K562 (cell line): Measurements from ENCODE around the gene BEST1. TPM values are rescaled to one million over a fixed set of nuclear protein-coding genes. Genes with fewer than 3 reads are reported as not detected.

Experiments
- CTBP1 ChIP-seq: fragments of 450-650 bp; IDR thresholded peaks from 2 replicates; pipeline ENCODE4 v1.6.1; 2016; ENCODE audit warnings: borderline replicate concordance
- DNMT1 ChIP-seq: fragments of 450-650 bp; IDR thresholded peaks from 2 replicates; pipeline ENCODE4 v1.6.1; 2016; ENCODE audit warnings: antibody characterized with exemption, mild to moderate bottlenecking
- MBD1 ChIP-seq: fragments of 250-450 bp; sonication (Bioruptor Pico); IDR thresholded peaks from 2 replicates; pipeline ENCODE4 v1.8.0; 2022; ENCODE audit warnings: inconsistent platforms
- MCM2 ChIP-seq: fragments of 450-650 bp; IDR thresholded peaks from 2 replicates; pipeline ENCODE4 v1.6.1; 2017; ENCODE audit warnings: low read depth, mild to moderate bottlenecking
- MYC ChIP-seq, 2 experiments: fragments of 250-450 bp in 1 of 2; sonication (Bioruptor Pico) in 1 of 2; IDR thresholded peaks; 2 replicates each; pipeline versions ENCODE4 v1.5.1 to v1.6.1; 2012 to 2021; ENCODE audit warnings: low read depth in 2 of 2, borderline replicate concordance in 1 of 2, improper control_type of control experiment in 1 of 2, low read length in 1 of 2, mild to moderate bottlenecking in 1 of 2, moderate library complexity in 1 of 2
- NFATC3 ChIP-seq: fragments of 450-650 bp; IDR thresholded peaks from 2 replicates; pipeline ENCODE4 v1.6.1; 2017; ENCODE audit warnings: mild to moderate bottlenecking
- PATZ1 ChIP-seq: fragments of 250-450 bp; sonication (Bioruptor Pico); IDR thresholded peaks from 2 replicates; pipeline ENCODE4 v1.5.0; 2020; ENCODE audit warnings: mild to moderate bottlenecking, borderline replicate concordance
- PCBP1 ChIP-seq: fragments of 200-400 bp; formaldehyde crosslinking; IDR thresholded peaks from 2 replicates; pipeline ENCODE4 v1.6.1; 2018; ENCODE audit warnings: mild to moderate bottlenecking, low read depth, low read length; ENCODE audit not compliant: poor library complexity, severe bottlenecking
- PHF20 ChIP-seq: fragments of 450-650 bp; IDR thresholded peaks from 2 replicates; pipeline ENCODE4 v1.6.1; 2018; ENCODE audit not compliant: partially characterized antibody
- RBM17 ChIP-seq: fragments of 200-400 bp; formaldehyde crosslinking; IDR thresholded peaks from 2 replicates; pipeline ENCODE4 v1.6.1; 2017; ENCODE audit warnings: low read depth, mild to moderate bottlenecking, low read length, borderline replicate concordance
- SRF ChIP-seq, 2 experiments: fragments of 250-450, 450-650 bp in 1 of 2; sonication (Bioruptor Pico) in 1 of 2; sonication (generic) in 1 of 2; formaldehyde crosslinking; IDR thresholded peaks; 2 replicates each; pipeline versions ENCODE4 v1.5.0 to v1.5.1; 2020 to 2022; ENCODE audit warnings: mild to moderate bottlenecking in 1 of 2, missing genetic modification reagents in 1 of 2
- STAT5A ChIP-seq: IDR thresholded peaks from 2 replicates; pipeline ENCODE4 v1.6.1; 2012; ENCODE audit warnings: low read length, inconsistent platforms, borderline replicate concordance
- TEAD1 ChIP-seq, 2 experiments: fragments of 450-650 bp in 1 of 2; sonication (generic) in 1 of 2; formaldehyde crosslinking; IDR thresholded peaks; 2 replicates each; pipeline versions ENCODE4 v1.4.0 to v1.8.0; 2020 to 2022; ENCODE audit warnings: mild to moderate bottlenecking in 2 of 2, missing genetic modification reagents in 1 of 2
- U2AF1 ChIP-seq: fragments of 200-400 bp; formaldehyde crosslinking; optimal IDR thresholded peaks from 2 replicates; pipeline ENCODE3; 2017; ENCODE audit warnings: mild to moderate bottlenecking, low read depth, low read length, moderate library complexity
- ZBTB2 ChIP-seq: fragments of 450-650 bp; IDR thresholded peaks from 2 replicates; pipeline ENCODE4 v1.6.1; 2016; ENCODE audit warnings: antibody characterized with exemption
- ZNF174 ChIP-seq: fragments of 250-450 bp; sonication (Bioruptor Pico); IDR thresholded peaks from 2 replicates; pipeline ENCODE4 v1.4.0; 2020; ENCODE audit warnings: mild to moderate bottlenecking
- ZNF232 ChIP-seq: sonication (generic); formaldehyde crosslinking; IDR thresholded peaks from 2 replicates; pipeline ENCODE4 v1.8.0; 2022; ENCODE audit warnings: mild to moderate bottlenecking, missing genetic modification reagents
- ZNF282 ChIP-seq: sonication (generic); formaldehyde crosslinking; IDR thresholded peaks from 2 replicates; pipeline ENCODE4 v1.8.1; 2023; ENCODE audit warnings: missing genetic modification reagents
- polyA plus RNA-seq, 8 experiments: library from polyadenylated mRNA; depleted of rRNA in 4 of 8; stranded (reverse) in 5 of 8; unstranded in 3 of 8; fragments of >200 nt; fragmentation: Nextera tagmentation in 2 of 8; fragmentation: Illumina TruSeq in 1 of 8; extraction: Ambion mirVana in 2 of 8; extraction: Trizol in 1 of 8; gene quantifications; 2 replicates each; pipeline versions ENCODE4 v1.2.1 to v1.2.3, GENCODE V29; 2011 to 2014; ENCODE audit warnings: inconsistent platforms in 1 of 8, missing spikeins in 1 of 8
- total RNA-seq, 7 experiments: library from RNA; depleted of rRNA in 6 of 7; stranded (reverse); fragments of >200 nt in 6 of 7; fragmentation: Illumina TruSeq in 2 of 7; extraction: Trizol in 2 of 7; gene quantifications; 2 replicates each; pipeline versions ENCODE4 v1.2.1 to v1.2.3, GENCODE V29; 2011 to 2021; ENCODE audit warnings: low replicate concordance in 1 of 7
- TF ChIP-seq, protein P1 (sequence below): fragments of 250-450 bp; sonication (Bioruptor Pico); IDR thresholded peaks from 2 replicates; pipeline ENCODE4 v1.8.0; 2021; ENCODE audit warnings: moderate library complexity, mild to moderate bottlenecking, inconsistent platforms

Gene BEST1
- total and polyA plus RNA-seq, 9 of the 15 experiments (the other 6 are each of a cell fraction or from before 2014, with no cell fraction given): 0.07 to 1.3 (median 0.40) TPM

- TF ChIP-seq DNMT1 (no peak), PATZ1 (CRISPR knock-in tag) (no peak), TEAD1 (CRISPR knock-in tag; IDR thresholded peaks at IDR 0.05) (peak; percentile 69 to 78), RBM17 (no peak), CTBP1 (peak; percentile 83), NFATC3 (peak; percentile 80), MBD1 (no peak), MYC (IDR thresholded peaks at IDR 0.05; ENCODE audit: low read depth, low read length) (peak; percentile 94), MYC (CRISPR knock-in tag; IDR thresholded peaks at IDR 0.05; ENCODE audit: borderline replicate concordance, low read depth) (peak; percentile 75; the same call in 1 of the 2 replicates), STAT5A (no peak; the same call in 1 of the 2 replicates), U2AF1 (no peak), ZNF282 (CRISPR knock-in tag) (no peak), ZNF232 (no peak), ZNF174 (CRISPR knock-in tag) (no peak), SRF (CRISPR knock-in tag; IDR thresholded peaks at IDR 0.05) (peak in 1 of 2 experiments; percentile 68; a peak in 1 of 4 replicates), PHF20 (no peak), MCM2 (no peak), PCBP1 (no peak), ZBTB2 (peak; percentile 49; the same call in 1 of the 2 replicates)
- TF ChIP-seq, protein P1, sequence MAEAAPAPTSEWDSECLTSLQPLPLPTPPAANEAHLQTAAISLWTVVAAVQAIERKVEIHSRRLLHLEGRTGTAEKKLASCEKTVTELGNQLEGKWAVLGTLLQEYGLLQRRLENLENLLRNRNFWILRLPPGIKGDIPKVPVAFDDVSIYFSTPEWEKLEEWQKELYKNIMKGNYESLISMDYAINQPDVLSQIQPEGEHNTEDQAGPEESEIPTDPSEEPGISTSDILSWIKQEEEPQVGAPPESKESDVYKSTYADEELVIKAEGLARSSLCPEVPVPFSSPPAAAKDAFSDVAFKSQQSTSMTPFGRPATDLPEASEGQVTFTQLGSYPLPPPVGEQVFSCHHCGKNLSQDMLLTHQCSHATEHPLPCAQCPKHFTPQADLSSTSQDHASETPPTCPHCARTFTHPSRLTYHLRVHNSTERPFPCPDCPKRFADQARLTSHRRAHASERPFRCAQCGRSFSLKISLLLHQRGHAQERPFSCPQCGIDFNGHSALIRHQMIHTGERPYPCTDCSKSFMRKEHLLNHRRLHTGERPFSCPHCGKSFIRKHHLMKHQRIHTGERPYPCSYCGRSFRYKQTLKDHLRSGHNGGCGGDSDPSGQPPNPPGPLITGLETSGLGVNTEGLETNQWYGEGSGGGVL (CRISPR knock-in tag): no peak
Observed at GRCh38 chr11:61971248-61972111, 21.3 kb downstream of the BEST1 start (continued).
